HEK293 (cell line): Measurements from ENCODE around the gene ACTG1.

Experiments used
- PBX3 ChIP-seq: sonication (generic); formaldehyde crosslinking; IDR thresholded peaks from 2 replicates; pipeline ENCODE4 v1.8.1; 2022; ENCODE audit warnings: mild to moderate bottlenecking, moderate library complexity, missing genetic modification reagents
- SP2 ChIP-seq: fragments of 450-650 bp; formaldehyde crosslinking; IDR thresholded peaks from 2 replicates; pipeline ENCODE4 v1.5.1; 2016; ENCODE audit warnings: missing biosample characterization, missing genetic modification characterization
- ZBTB7A ChIP-seq: fragments of 450-650 bp; formaldehyde crosslinking; IDR thresholded peaks from 2 replicates; pipeline ENCODE4 v1.5.1; 2016; ENCODE audit warnings: low read depth, missing biosample characterization, missing genetic modification characterization
- ZNF311 ChIP-seq: fragments of 450-650 bp; formaldehyde crosslinking; IDR thresholded peaks from 2 replicates; pipeline ENCODE4 v1.5.1; 2017; ENCODE audit warnings: missing biosample characterization, missing genetic modification characterization, borderline replicate concordance
- ZNF473 ChIP-seq: fragments of 450-650 bp; formaldehyde crosslinking; IDR thresholded peaks from 2 replicates; pipeline ENCODE4 v1.5.1; 2017; ENCODE audit warnings: missing biosample characterization, missing genetic modification characterization
- ZNF514 ChIP-seq: fragments of 450-650 bp; formaldehyde crosslinking; IDR thresholded peaks from 2 replicates; pipeline ENCODE4 v1.5.1; 2016; ENCODE audit warnings: missing biosample characterization, missing genetic modification characterization
- ZNF670 ChIP-seq: fragments of 450-650 bp; formaldehyde crosslinking; IDR thresholded peaks from 2 replicates; pipeline ENCODE4 v1.5.1; 2016; ENCODE audit warnings: missing biosample characterization, missing genetic modification characterization, low read depth
- ZNF768 ChIP-seq: fragments of 450-650 bp; formaldehyde crosslinking; IDR thresholded peaks from 2 replicates; pipeline ENCODE4 v1.5.1; 2018; ENCODE audit warnings: missing biosample characterization, mild to moderate bottlenecking, missing genetic modification characterization
- TF ChIP-seq, protein P1 (sequence below): fragments of 450-650 bp; formaldehyde crosslinking; IDR thresholded peaks from 2 replicates; pipeline ENCODE4 v1.5.1; 2016; ENCODE audit warnings: missing biosample characterization, missing genetic modification characterization

DNA sequence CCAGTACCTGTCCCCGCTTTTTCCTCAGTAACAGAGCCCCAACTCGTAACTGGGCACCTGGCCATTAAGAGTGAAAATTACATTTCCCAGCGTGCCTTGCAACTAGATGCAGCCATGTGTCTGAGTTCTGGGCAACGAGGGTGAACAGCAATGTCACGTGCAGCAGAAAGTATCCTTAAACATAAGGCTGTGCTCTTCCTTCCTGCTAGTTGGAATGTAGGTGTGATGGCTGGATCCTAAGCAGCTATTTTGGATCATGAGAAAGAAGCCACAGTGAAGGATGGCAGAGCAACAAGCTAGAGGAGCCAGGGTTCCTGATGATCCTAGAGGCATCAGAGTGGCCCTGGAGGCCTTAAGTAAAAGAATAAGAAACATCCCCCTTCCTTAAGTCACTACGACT lies 36.0 kb downstream of the ACTG1 start:
- no peak for TF ChIP-seq ZBTB7A (tag by site-specific recombination)
- TF ChIP-seq, protein P1, sequence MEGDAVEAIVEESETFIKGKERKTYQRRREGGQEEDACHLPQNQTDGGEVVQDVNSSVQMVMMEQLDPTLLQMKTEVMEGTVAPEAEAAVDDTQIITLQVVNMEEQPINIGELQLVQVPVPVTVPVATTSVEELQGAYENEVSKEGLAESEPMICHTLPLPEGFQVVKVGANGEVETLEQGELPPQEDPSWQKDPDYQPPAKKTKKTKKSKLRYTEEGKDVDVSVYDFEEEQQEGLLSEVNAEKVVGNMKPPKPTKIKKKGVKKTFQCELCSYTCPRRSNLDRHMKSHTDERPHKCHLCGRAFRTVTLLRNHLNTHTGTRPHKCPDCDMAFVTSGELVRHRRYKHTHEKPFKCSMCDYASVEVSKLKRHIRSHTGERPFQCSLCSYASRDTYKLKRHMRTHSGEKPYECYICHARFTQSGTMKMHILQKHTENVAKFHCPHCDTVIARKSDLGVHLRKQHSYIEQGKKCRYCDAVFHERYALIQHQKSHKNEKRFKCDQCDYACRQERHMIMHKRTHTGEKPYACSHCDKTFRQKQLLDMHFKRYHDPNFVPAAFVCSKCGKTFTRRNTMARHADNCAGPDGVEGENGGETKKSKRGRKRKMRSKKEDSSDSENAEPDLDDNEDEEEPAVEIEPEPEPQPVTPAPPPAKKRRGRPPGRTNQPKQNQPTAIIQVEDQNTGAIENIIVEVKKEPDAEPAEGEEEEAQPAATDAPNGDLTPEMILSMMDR (tag by site-specific recombination): no peak
- no peak for TF ChIP-seq ZNF514 (tag by site-specific recombination)
- no peak for TF ChIP-seq ZNF670 (tag by site-specific recombination)
- TF ChIP-seq PBX3 (CRISPR knock-in tag): no peak
- TF ChIP-seq SP2 (tag by site-specific recombination): no peak
- TF ChIP-seq ZNF473: no peak
- no peak for TF ChIP-seq ZNF311 (tag by site-specific recombination)
- no peak for TF ChIP-seq ZNF768
